ENCODE results near the gene STXBP1.
"Not testable (repeated sequence)": the region's sequence is repeated elsewhere in the genome, so short reads cannot be mapped to it uniquely, and the experiment has no call there.

STXBP1 gene

GRCh38 chr9:127578952-127579853 is 32.9 kb upstream of the STXBP1 start:
- peak; percentile 56 for DNase-seq

- DNase-seq: no peak
Observed at GRCh38 chr9:127580366-127580765, 31.7 kb upstream of the STXBP1 start.

- no peak for DNase-seq
Observed at GRCh38 chr9:127580879-127581475, 31.1 kb upstream of the STXBP1 start.

- DNase-seq: not testable (repeated sequence)
Observed at GRCh38 chr9:127584474-127584805, 27.6 kb upstream of the STXBP1 start.

GRCh38 chr9:127585161-127585819 is 26.8 kb upstream of the STXBP1 start:
- no peak for DNase-seq

- no peak for DNase-seq
Observed at GRCh38 chr9:127586096-127586495, 26.0 kb upstream of the STXBP1 start.

- peak; percentile 57 for DNase-seq
Observed at GRCh38 chr9:127586537-127586936, 25.5 kb upstream of the STXBP1 start.

- DNase-seq: no peak
Observed at GRCh38 chr9:127587966-127588365, 24.1 kb upstream of the STXBP1 start.

GRCh38 chr9:127588740-127589506 is 23.2 kb upstream of the STXBP1 start:
- no peak for DNase-seq

GRCh38 chr9:127589955-127590370 is 22.1 kb upstream of the STXBP1 start:
- no peak for DNase-seq

GRCh38 chr9:127595611-127596010 is 16.5 kb upstream of the STXBP1 start:
- DNase-seq: no peak

GRCh38 chr9:127598839-127599549 is 13.1 kb upstream of the STXBP1 start:
- no peak for DNase-seq

- no peak for DNase-seq
Observed at GRCh38 chr9:127599550-127599891, 12.6 kb upstream of the STXBP1 start.

GRCh38 chr9:127603226-127603625 is 8.9 kb upstream of the STXBP1 start:
- no peak for DNase-seq

GRCh38 chr9:127606043-127606442 is 6.0 kb upstream of the STXBP1 start:
- no peak for DNase-seq

- peak; percentile 65 for DNase-seq
Observed at GRCh38 chr9:127608104-127608966, 3.7 kb upstream of the STXBP1 start.

- no peak for DNase-seq
Observed at GRCh38 chr9:127611603-127611898, 526 bp upstream of the STXBP1 start.

GRCh38 chr9:127612939-127613582 is 984 bp downstream of the STXBP1 start:
- peak; percentile 14 for DNase-seq

- DNase-seq: no peak
Observed at GRCh38 chr9:127613583-127613954, 1.5 kb downstream of the STXBP1 start.

- DNase-seq: no peak
Observed at GRCh38 chr9:127614961-127615360, 2.9 kb downstream of the STXBP1 start.

GRCh38 chr9:127621339-127621970 is 9.4 kb downstream of the STXBP1 start:
- DNase-seq: not testable (repeated sequence)
